BE2C (cell line): ENCODE measurements around the gene ZBTB37.

Experiments
- DNase-seq: peaks from one replicate; pipeline ENCODE4 v3.0.0-alpha.2; 2020
- H3K27me3 ChIP-seq: fragments of 250-450 bp; sonication (Bioruptor Pico); 2 replicates; pipeline ENCODE4 v1.5.1; 2020; ENCODE audit warnings: mild to moderate bottlenecking
- H3K36me3 ChIP-seq: fragments of 250-450 bp; sonication (Bioruptor Pico); 2 replicates; pipeline ENCODE4 v1.5.1; 2020; ENCODE audit warnings: mild to moderate bottlenecking
- H3K4me1 ChIP-seq: fragments of 250-450 bp; sonication (Bioruptor Pico); 2 replicates; pipeline ENCODE4 v1.5.1; 2020
- H3K4me3 ChIP-seq: 2 replicates; pipeline ENCODE4 v1.5.1; 2011; ENCODE audit warnings: low read depth, low read length
- H3K9me3 ChIP-seq: fragments of 250-450 bp; sonication (Bioruptor Pico); 2 replicates; pipeline ENCODE4 v1.5.1; 2020
- TF ChIP-seq, protein P1 (sequence below): IDR thresholded peaks from 2 replicates; pipeline ENCODE4 v1.5.1; 2012; ENCODE audit warnings: mild to moderate bottlenecking, low read depth, low read length

Gene ZBTB37

DNA sequence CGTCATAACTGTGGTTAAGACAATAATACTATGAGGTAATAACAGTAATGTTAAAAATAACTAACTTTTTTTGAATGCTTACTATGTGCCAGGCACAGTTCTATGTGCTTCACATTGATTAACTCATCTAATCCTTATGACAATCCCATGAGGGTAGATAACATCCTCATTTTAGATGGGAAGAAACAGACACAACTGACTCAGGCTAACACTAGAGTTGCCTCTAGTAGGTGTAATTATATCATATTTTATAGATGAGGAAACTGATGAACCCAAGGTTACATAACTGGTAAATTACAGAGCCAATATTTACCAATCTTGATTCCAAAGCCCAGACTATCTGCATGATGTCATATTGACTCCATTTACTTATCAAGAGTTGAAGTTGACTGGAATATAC lies 25.4 kb downstream of the ZBTB37 start:
- Histone ChIP-seq H3K36me3 (no peaks in the 10 kb centered on the region), H3K4me1 (no peaks in the 10 kb centered on the region), H3K4me3 (no peak overlapping the region), H3K9me3 (no peaks in the 10 kb centered on the region), H3K27me3 (no peaks in the 10 kb centered on the region)
- TF ChIP-seq, protein P1, sequence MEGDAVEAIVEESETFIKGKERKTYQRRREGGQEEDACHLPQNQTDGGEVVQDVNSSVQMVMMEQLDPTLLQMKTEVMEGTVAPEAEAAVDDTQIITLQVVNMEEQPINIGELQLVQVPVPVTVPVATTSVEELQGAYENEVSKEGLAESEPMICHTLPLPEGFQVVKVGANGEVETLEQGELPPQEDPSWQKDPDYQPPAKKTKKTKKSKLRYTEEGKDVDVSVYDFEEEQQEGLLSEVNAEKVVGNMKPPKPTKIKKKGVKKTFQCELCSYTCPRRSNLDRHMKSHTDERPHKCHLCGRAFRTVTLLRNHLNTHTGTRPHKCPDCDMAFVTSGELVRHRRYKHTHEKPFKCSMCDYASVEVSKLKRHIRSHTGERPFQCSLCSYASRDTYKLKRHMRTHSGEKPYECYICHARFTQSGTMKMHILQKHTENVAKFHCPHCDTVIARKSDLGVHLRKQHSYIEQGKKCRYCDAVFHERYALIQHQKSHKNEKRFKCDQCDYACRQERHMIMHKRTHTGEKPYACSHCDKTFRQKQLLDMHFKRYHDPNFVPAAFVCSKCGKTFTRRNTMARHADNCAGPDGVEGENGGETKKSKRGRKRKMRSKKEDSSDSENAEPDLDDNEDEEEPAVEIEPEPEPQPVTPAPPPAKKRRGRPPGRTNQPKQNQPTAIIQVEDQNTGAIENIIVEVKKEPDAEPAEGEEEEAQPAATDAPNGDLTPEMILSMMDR = no peak
- DNase-seq = no peak

GRCh38 chr1:173894189-173894588 lies 26.0 kb downstream of the ZBTB37 start:
- Histone ChIP-seq H3K4me1 (no peaks in the 10 kb centered on the region), H3K27me3 (no peaks in the 10 kb centered on the region), H3K36me3 (no peaks in the 10 kb centered on the region), H3K9me3 (no peaks in the 10 kb centered on the region), H3K4me3 (no peak overlapping the region)
- DNase-seq = no peak
- TF ChIP-seq, protein P1 = no peak

GRCh38 chr1:173900427-173900826 lies 32.2 kb downstream of the ZBTB37 start:
- H3K9me3 ChIP-seq = no peaks in the 10 kb centered on the region
- H3K27me3 ChIP-seq = no peaks in the 10 kb centered on the region
- TF ChIP-seq, protein P1 = no peak
- no peak for DNase-seq
- H3K4me1 ChIP-seq = no peaks in the 10 kb centered on the region
- no peaks in the 10 kb centered on the region for H3K36me3 ChIP-seq
- H3K4me3 ChIP-seq = no peak overlapping the region

DNA sequence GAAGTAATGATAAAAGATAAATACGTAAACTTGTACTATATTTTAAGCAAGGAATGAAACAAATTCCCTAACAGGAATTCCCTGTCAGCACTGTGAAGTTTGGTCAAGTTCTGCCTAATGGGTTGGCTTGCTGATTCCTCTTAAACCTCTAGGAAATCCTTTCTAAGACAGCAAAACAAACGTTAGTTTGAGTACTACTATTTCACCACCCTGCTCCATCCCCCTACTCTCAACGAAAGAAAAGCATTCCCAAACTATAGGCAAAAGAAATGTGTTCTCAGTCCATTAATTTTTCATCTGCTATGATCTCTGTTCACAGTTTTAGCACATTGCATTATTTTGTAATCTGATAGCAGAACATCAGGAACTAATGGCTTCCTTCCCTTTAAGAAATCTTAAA lies 32.8 kb downstream of the ZBTB37 start:
- Histone ChIP-seq H3K4me3 (no peak overlapping the region), H3K9me3 (no peaks in the 10 kb centered on the region), H3K27me3 (no peaks in the 10 kb centered on the region), H3K4me1 (no peaks in the 10 kb centered on the region), H3K36me3 (no peaks in the 10 kb centered on the region)
- TF ChIP-seq, protein P1 = no peak
- no peak for DNase-seq

DNA sequence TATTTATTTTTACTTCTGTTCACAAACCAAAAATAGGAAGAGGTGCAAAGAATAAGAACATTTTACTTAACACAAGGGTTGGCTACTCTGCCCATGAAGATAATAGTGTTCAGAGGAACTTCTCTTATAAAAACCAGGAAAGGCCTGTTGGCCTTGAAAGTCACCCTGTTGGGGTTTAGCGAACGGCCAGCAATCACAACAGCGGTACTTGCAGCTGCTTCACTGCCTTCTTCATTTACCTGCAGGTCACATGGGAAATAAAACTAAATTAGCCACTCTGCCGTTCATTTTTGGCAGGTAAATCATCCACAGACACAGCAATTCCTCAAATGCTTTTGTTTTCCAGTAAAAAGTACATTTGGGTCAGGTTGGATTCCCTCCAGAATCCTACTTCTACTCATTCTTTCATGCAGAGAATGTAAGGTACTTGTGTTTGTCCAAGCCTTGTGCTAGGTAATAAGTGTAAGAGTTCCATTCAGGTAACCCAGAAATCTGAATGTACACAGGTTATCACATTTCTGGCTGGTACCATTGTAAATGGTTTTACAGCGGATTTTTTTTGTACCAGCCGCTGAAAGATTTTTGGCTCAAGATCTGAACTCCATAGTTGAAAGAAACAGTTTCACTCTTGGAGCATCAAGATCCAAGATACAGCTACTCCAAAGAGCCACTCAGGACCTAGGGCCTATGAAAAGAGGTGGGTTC lies 35.8 kb downstream of the ZBTB37 start:
- H3K36me3 ChIP-seq = no peaks in the 10 kb centered on the region
- TF ChIP-seq, protein P1 = no peak
- H3K27me3 ChIP-seq = no peaks in the 10 kb centered on the region
- no peaks in the 10 kb centered on the region for H3K4me1 ChIP-seq
- no peaks in the 10 kb centered on the region for H3K9me3 ChIP-seq
- no peak for DNase-seq
- H3K4me3 ChIP-seq = no peak overlapping the region

DNA sequence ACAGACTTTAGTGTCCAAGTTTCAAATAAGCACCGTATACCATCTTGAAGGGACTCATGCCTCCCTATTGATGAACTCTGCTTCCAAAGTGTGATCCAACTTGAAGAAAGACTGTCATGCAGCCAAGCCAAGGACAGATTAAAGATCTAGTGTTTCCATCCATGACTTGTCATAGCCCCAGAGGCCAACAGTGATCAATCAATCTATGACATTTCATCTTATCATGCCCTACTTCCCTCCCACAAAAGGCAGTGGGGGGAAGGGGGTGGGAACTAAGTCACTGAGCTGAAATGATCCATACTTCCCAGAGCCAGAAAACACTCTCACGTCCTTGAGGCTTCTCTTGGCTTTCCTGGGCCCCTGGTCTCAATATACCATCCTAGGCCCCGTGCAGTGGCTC lies 44.9 kb downstream of the ZBTB37 start:
- no peak for DNase-seq
- Histone ChIP-seq H3K36me3 (no peaks in the 10 kb centered on the region), H3K4me3 (no peak overlapping the region), H3K4me1 (no peaks in the 10 kb centered on the region), H3K9me3 (no peaks in the 10 kb centered on the region), H3K27me3 (no peaks in the 10 kb centered on the region)
- TF ChIP-seq, protein P1 = no peak
